ENCODE results near the gene ROGDI. TPM values are rescaled to one million over a fixed set of nuclear protein-coding genes. Genes with fewer than 3 reads are reported as not detected.

ROGDI gene
- polyA plus RNA-seq, 1 donor (not counting 4 experiments of a cell fraction or from before 2014, with no cell fraction given) = 20.5 TPM

DNA sequence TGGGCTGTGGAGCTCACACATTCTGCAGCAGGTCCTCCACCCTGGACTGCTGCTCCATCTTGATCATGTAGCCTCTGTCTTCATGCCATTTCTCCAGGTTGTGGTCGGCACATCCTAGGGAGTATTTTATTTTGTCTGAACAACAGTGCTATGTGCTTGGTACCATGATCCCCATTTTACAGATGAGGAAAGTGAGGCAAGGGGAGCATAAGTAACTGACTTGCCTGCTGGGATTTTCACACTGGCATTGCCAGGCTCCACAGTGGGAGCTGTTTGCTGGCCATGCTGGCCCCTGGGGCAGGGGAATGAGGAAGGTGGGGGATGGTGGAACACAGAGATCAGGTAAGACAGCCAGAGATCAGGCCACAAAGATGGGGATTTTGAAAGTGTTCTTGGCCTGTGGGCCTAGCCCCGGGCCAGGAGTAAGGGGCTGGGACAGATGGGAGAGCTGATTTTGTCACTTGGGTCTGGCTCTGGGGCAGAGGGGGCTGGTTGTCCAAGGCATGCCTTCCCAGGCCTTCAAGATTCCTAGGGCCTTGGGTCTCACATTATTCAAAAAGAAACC lies 26.2 kb downstream of the ROGDI start:
- dilution Hi-C loops (cut with MboI; ENCODE audit: extremely low pct_ligation_motif_present, low sequenced_read_pairs) = no loop called here
- H3K9me1 ChIP-seq (ENCODE audit: control insufficient read depth, extremely low read depth, insufficient read depth, low read length) = no peaks in the 10 kb centered on the region
- FAIRE-seq = no peak

DNA sequence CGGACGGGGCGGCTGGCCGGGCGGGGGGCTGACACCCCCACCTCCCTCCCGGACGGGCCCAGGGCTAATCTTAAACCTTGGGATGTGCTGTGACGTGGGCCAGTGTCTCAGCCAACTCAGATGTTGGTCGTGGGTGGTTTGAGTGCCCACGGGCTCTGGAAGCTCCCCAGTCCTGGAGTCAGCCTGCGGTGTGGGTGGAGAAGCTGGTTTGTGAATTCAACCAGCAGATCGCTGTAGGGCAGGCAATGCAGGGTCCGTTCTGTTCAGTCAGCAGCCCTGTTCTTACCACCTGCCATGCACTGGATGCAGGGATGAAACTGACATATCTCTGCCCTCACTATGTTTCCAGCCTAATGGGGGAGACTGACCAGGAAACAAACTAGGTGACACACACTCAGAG lies 27.4 kb downstream of the ROGDI start:
- DNase-seq (ENCODE audit: low read depth, low spot score) (no peak), FAIRE-seq (no peak)
- no peak overlapping the region for H3K4me3 ChIP-seq (ENCODE audit: control insufficient read depth in 2 of 3, extremely low read depth in 1 of 3, insufficient read depth in 2 of 3, low read depth in 1 of 3, low read length in 3 of 3)
- dilution Hi-C loops (cut with MboI; ENCODE audit: extremely low pct_ligation_motif_present, low sequenced_read_pairs) = no loop called here
- H4K20me1 ChIP-seq (ENCODE audit: control insufficient read depth, extremely low read depth, insufficient read depth, low read length) = no peaks in the 10 kb centered on the region
- H3K4me2 ChIP-seq (ENCODE audit: control insufficient read depth, extremely low read depth, insufficient read depth, low read depth, low read length) = no peak overlapping the region
- no peaks in the 10 kb centered on the region for H3K79me2 ChIP-seq (ENCODE audit: control insufficient read depth, insufficient read depth, low read length)
- no peaks in the 10 kb centered on the region for H3K9me3 ChIP-seq (ENCODE audit: control insufficient read depth, low read depth, low read length)
- H3K9ac ChIP-seq (ENCODE audit: control insufficient read depth, extremely low read depth, insufficient read depth, low read length) = no peak overlapping the region
- H3K27ac ChIP-seq (ENCODE audit: control insufficient read depth, insufficient read depth, low read length) = no peak overlapping the region
- no peaks in the 10 kb centered on the region for H3K36me3 ChIP-seq (ENCODE audit: control insufficient read depth in 2 of 2, extremely low read depth in 1 of 2, insufficient read depth in 2 of 2, low read length in 2 of 2)
- H3K27me3 ChIP-seq (ENCODE audit: control insufficient read depth, extremely low read depth, insufficient read depth, low read length) = no peaks in the 10 kb centered on the region
- no peaks in the 10 kb centered on the region for H3K9me1 ChIP-seq (ENCODE audit: control insufficient read depth, extremely low read depth, insufficient read depth, low read length)
- H2AFZ ChIP-seq (ENCODE audit: control insufficient read depth, low read length) = no peak overlapping the region
- H3K4me1 ChIP-seq (ENCODE audit: control insufficient read depth, extremely low read depth, insufficient read depth, low read length) = peaks cover under 1% of the 10 kb centered on the region
- TF ChIP-seq, protein P1, sequence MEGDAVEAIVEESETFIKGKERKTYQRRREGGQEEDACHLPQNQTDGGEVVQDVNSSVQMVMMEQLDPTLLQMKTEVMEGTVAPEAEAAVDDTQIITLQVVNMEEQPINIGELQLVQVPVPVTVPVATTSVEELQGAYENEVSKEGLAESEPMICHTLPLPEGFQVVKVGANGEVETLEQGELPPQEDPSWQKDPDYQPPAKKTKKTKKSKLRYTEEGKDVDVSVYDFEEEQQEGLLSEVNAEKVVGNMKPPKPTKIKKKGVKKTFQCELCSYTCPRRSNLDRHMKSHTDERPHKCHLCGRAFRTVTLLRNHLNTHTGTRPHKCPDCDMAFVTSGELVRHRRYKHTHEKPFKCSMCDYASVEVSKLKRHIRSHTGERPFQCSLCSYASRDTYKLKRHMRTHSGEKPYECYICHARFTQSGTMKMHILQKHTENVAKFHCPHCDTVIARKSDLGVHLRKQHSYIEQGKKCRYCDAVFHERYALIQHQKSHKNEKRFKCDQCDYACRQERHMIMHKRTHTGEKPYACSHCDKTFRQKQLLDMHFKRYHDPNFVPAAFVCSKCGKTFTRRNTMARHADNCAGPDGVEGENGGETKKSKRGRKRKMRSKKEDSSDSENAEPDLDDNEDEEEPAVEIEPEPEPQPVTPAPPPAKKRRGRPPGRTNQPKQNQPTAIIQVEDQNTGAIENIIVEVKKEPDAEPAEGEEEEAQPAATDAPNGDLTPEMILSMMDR (optimal IDR thresholded peaks at IDR 0.05 in 1 of 3, IDR thresholded peaks at IDR 0.05 in 1 of 3, conservative IDR thresholded peaks at IDR 0.05 in 1 of 3; ENCODE audit: extremely low read depth in 1 of 3, insufficient read depth in 2 of 3, low read length in 3 of 3) = no peak
- no peak for TF ChIP-seq EZH2 (IDR thresholded peaks at IDR 0.05; ENCODE audit: low read length)

More for the DNA sequence above, 26.2 kb downstream of the ROGDI start:
- H3K4me3 ChIP-seq (ENCODE audit: control insufficient read depth in 2 of 3, extremely low read depth in 1 of 3, insufficient read depth in 2 of 3, low read depth in 1 of 3, low read length in 3 of 3) = no peak overlapping the region
- no peaks in the 10 kb centered on the region for H3K79me2 ChIP-seq (ENCODE audit: control insufficient read depth, insufficient read depth, low read length)
- H3K4me1 ChIP-seq (ENCODE audit: control insufficient read depth, extremely low read depth, insufficient read depth, low read length) = peaks cover 5% of the 10 kb centered on the region
- H3K9me3 ChIP-seq (ENCODE audit: control insufficient read depth, low read depth, low read length) = no peaks in the 10 kb centered on the region
- H3K9ac ChIP-seq (ENCODE audit: control insufficient read depth, extremely low read depth, insufficient read depth, low read length) = no peak overlapping the region
- no peak overlapping the region for H2AFZ ChIP-seq (ENCODE audit: control insufficient read depth, low read length)
- no peak for DNase-seq (ENCODE audit: low read depth, low spot score)
- no peak overlapping the region for H3K27ac ChIP-seq (ENCODE audit: control insufficient read depth, insufficient read depth, low read length)
- TF ChIP-seq EZH2 (IDR thresholded peaks at IDR 0.05; ENCODE audit: low read length) = no peak
- TF ChIP-seq, protein P1 (optimal IDR thresholded peaks at IDR 0.05 in 1 of 3, IDR thresholded peaks at IDR 0.05 in 1 of 3, conservative IDR thresholded peaks at IDR 0.05 in 1 of 3; ENCODE audit: extremely low read depth in 1 of 3, insufficient read depth in 2 of 3, low read length in 3 of 3) = no peak
- H4K20me1 ChIP-seq (ENCODE audit: control insufficient read depth, extremely low read depth, insufficient read depth, low read length) = no peaks in the 10 kb centered on the region
- H3K27me3 ChIP-seq (ENCODE audit: control insufficient read depth, extremely low read depth, insufficient read depth, low read length) = no peaks in the 10 kb centered on the region
- H3K4me2 ChIP-seq (ENCODE audit: control insufficient read depth, extremely low read depth, insufficient read depth, low read depth, low read length) = no peak overlapping the region
- H3K36me3 ChIP-seq (ENCODE audit: control insufficient read depth in 2 of 2, extremely low read depth in 1 of 2, insufficient read depth in 2 of 2, low read length in 2 of 2) = no peaks in the 10 kb centered on the region
